OCI-LY1 (cell line): Measurements from ENCODE around the gene NLN.

Source experiments
- EZH2 ChIP-seq: fragments of 200-600 bp; sonication (generic), shearing (Covaris generic); IDR thresholded peaks from 2 replicates; pipeline ENCODE4 v1.8.0; 2017; ENCODE audit warnings: borderline replicate concordance, mixed run types, mild to moderate bottlenecking, antibody characterized with exemption, low read length, moderate library complexity, mixed read lengths
- TF ChIP-seq, protein P1 (sequence below): fragments of 200-600 bp; sonication (generic), shearing (Covaris generic); IDR thresholded peaks from 2 replicates; pipeline ENCODE4 v1.5.1; 2017; ENCODE audit warnings: mild to moderate bottlenecking, antibody characterized with exemption, low read length, moderate library complexity, mixed read lengths

DNA sequence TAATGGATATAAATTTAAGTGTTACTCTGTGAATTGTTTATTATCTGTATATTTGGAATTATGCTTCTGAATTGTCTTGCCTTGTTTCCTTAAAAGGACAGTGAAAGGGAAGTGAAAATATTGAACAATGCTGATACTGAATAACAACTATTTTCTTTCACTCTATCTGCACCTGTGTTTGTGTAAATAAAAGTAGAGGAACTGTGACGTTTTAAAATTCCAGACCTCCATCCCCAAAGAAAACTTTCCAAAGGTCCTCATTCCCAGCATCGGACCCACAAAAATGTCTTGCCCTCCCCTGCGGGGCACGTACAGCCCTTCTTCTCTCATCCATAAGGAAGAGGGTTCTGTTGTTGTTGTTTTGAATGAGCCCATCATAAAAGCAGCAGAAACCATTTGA lies 100.0 kb downstream of the NLN start:
- TF ChIP-seq, protein P1, sequence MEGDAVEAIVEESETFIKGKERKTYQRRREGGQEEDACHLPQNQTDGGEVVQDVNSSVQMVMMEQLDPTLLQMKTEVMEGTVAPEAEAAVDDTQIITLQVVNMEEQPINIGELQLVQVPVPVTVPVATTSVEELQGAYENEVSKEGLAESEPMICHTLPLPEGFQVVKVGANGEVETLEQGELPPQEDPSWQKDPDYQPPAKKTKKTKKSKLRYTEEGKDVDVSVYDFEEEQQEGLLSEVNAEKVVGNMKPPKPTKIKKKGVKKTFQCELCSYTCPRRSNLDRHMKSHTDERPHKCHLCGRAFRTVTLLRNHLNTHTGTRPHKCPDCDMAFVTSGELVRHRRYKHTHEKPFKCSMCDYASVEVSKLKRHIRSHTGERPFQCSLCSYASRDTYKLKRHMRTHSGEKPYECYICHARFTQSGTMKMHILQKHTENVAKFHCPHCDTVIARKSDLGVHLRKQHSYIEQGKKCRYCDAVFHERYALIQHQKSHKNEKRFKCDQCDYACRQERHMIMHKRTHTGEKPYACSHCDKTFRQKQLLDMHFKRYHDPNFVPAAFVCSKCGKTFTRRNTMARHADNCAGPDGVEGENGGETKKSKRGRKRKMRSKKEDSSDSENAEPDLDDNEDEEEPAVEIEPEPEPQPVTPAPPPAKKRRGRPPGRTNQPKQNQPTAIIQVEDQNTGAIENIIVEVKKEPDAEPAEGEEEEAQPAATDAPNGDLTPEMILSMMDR = no peak
- no peak for TF ChIP-seq EZH2
